ENCODE data around the gene TSPAN15. TPM values are rescaled to one million over a fixed set of nuclear protein-coding genes. Genes with fewer than 3 reads are reported as not detected.

The TSPAN15 gene
- total and polyA plus RNA-seq, 5 donors, result 5.3 to 11.5 (median 7.9) TPM

DNA sequence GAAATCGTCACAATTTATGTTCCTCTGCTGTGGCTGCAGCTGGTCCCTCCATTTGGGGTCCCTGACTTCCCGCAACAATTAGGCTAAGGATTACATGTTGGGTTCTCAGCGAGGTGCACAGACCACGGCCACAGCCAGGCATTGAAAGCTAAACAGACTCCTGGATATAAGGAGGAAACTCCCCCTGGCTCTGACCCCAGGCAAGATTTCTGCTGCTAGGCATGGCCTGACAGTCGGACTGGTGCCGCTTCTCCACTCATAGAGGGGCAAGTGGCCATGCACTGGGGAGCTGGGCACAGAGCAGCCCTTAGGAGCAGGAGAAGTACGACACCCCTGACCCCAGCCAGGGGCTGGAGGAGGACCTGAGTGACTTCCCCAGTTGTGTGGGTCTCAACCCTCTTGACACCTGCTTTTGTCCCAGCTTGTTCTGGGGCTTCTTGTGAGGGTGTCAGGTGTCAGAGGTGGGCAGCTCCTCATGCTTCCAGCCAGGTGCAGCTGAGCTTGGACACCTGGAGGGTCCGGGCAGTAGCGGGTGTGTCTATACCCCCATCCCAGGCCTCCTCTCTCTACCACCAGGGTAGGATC lies 38.3 kb downstream of the TSPAN15 start:
- H3K27me3 ChIP-seq (ENCODE audit: control insufficient read depth, insufficient read depth), result no peaks in the 10 kb centered on the region
- H3K4me3 ChIP-seq (ENCODE audit: low read length), result no peak overlapping the region
- peak in 1 of 3 donors; percentile 32 for DNase-seq
- no peak for ATAC-seq
- H3K4me1 ChIP-seq (ENCODE audit: control insufficient read depth, insufficient read depth, low read length), result peaks cover 3% of the 10 kb centered on the region
- H3K9me3 ChIP-seq (ENCODE audit: control insufficient read depth, low read length), result no peaks in the 10 kb centered on the region
- WGBS, result 98% methylated on average over 9 of the region's 9 CpGs
- no peak overlapping the region for H3K27ac ChIP-seq (ENCODE audit: low read length)
- intact Hi-C loops (cut with DNase I), result no loop called here

GRCh38 chr10:69490876-69491275 lies 39.6 kb downstream of the TSPAN15 start:
- DNase-seq, result peak in 1 of 3 donors; percentile 15
- intact Hi-C loops (cut with DNase I), result no loop called here
- WGBS, result 94% methylated on average over 10 of the region's 10 CpGs
- Histone ChIP-seq H3K4me3 (ENCODE audit: low read length) (no peak overlapping the region), H3K4me1 (ENCODE audit: control insufficient read depth, insufficient read depth, low read length) (peaks cover 3% of the 10 kb centered on the region), H3K27me3 (ENCODE audit: control insufficient read depth, insufficient read depth) (no peaks in the 10 kb centered on the region), H3K27ac (ENCODE audit: low read length) (no peak overlapping the region), H3K9me3 (ENCODE audit: control insufficient read depth, low read length) (no peaks in the 10 kb centered on the region)
- ATAC-seq, result no peak

- intact Hi-C loops (cut with DNase I), result no loop called here
- Histone ChIP-seq H3K27ac (ENCODE audit: low read length) (no peak overlapping the region), H3K4me3 (ENCODE audit: low read length) (no peak overlapping the region), H3K9me3 (ENCODE audit: control insufficient read depth, low read length) (no peaks in the 10 kb centered on the region), H3K27me3 (ENCODE audit: control insufficient read depth, insufficient read depth) (no peaks in the 10 kb centered on the region), H3K4me1 (ENCODE audit: control insufficient read depth, insufficient read depth, low read length) (peaks cover under 1% of the 10 kb centered on the region)
- DNase-seq, result peak in 1 of 3 donors; percentile 62
- ATAC-seq, result no peak
- WGBS, result 57% methylated on average over 4 of the region's 4 CpGs
Measured at GRCh38 chr10:69491611-69492010, 40.3 kb downstream of the TSPAN15 start.

DNA sequence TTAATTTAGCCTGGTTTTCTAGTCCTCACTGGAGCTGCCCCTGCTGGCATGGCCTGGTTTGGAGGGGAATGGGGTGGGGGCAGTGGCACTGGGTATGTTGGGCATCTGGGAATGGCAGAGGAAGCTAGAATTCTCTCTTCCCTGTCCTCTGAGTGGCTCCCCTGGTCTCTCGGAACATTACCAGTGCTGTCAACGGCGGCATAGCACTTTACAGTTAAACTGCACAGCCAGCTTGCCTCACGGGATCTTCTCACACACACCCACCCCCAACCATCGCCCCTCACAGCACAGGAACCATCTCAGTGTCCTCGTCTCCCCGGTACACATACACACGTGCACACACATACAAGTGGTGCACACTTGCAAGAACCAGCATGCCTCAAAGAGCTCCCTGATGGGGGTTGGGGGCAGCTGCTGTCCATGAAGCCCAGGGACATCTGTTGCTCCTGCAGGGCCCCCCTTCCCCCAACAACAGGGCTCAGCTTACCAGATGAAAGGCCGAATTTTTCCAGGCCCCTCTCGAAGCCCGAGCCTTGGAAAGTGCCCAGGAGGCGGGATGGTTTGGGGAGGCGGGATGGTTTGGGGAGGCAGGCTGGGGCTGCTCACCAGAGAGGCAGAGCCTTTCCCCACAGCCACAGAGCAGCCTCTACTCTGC lies 41.0 kb downstream of the TSPAN15 start:
- H3K9me3 ChIP-seq (ENCODE audit: control insufficient read depth, low read length), result no peaks in the 10 kb centered on the region
- H3K27ac ChIP-seq (ENCODE audit: low read length), result no peak overlapping the region
- H3K4me3 ChIP-seq (ENCODE audit: low read length), result no peak overlapping the region
- H3K4me1 ChIP-seq (ENCODE audit: control insufficient read depth, insufficient read depth, low read length), result no peaks in the 10 kb centered on the region
- DNase-seq, result no peak
- peak in 1 of 2 donors; percentile 8 for ATAC-seq
- WGBS, result 64% methylated on average over 13 of the region's 13 CpGs
- intact Hi-C loops (cut with DNase I), result no loop called here
- no peaks in the 10 kb centered on the region for H3K27me3 ChIP-seq (ENCODE audit: control insufficient read depth, insufficient read depth)

DNA sequence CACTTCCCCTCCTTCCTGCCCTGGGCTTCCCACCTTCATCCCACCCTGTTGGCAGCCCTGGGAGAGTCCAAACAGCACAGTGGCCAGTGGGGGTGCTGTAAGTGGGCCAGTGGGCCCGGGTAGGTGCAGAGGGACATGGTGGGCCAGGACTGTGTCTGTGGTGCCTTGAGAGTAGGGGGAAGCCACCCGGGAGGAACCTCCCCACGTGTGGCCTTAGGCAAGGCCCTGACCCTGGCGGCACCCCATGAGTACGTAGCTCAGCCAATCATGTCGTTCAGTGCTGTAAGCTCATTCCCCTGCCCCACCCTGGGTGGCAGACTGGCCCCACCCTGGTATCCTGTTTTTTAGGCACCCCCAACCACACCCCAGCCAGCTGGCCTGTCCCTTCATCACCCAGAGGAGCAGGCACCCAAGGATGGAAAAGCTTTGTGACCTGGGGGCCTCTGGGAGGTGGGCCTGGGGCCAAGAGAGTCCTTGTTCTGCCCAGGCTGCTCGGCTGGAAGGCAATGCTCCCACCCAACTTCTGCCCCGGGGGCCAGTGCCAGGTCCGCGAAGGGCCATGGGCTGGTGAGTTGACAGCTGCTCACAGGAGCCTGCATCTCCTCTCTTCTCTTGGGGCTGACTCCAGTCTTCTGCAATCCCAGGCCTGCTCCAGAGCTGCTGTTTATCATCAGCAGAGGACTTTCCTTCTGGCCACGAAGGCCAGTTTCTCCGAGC lies 41.6 kb downstream of the TSPAN15 start:
- no peaks in the 10 kb centered on the region for H3K9me3 ChIP-seq (ENCODE audit: control insufficient read depth, low read length)
- H3K27me3 ChIP-seq (ENCODE audit: control insufficient read depth, insufficient read depth), result no peaks in the 10 kb centered on the region
- H3K27ac ChIP-seq (ENCODE audit: low read length), result no peak overlapping the region
- H3K4me3 ChIP-seq (ENCODE audit: low read length), result no peak overlapping the region
- ATAC-seq (peak; percentile 17 to 21), DNase-seq (peak in 1 of 3 donors; percentile 48)
- WGBS, result 54% methylated on average over 12 of the region's 12 CpGs
- H3K4me1 ChIP-seq (ENCODE audit: control insufficient read depth, insufficient read depth, low read length), result no peaks in the 10 kb centered on the region
- intact Hi-C loops (cut with DNase I), result no loop called here

- intact Hi-C loops (cut with DNase I), result no loop called here
- 68% methylated on average over 30 of the region's 30 CpGs for WGBS
- DNase-seq, result peak; percentile 35 to 86 (median 85)
- Histone ChIP-seq H3K27me3 (ENCODE audit: control insufficient read depth, insufficient read depth) (no peaks in the 10 kb centered on the region), H3K4me1 (ENCODE audit: control insufficient read depth, insufficient read depth, low read length) (no peaks in the 10 kb centered on the region), H3K4me3 (ENCODE audit: low read length) (no peak overlapping the region), H3K27ac (ENCODE audit: low read length) (no peak overlapping the region), H3K9me3 (ENCODE audit: control insufficient read depth, low read length) (no peaks in the 10 kb centered on the region)
- peak; percentile 41 to 62 for ATAC-seq
Measured at GRCh38 chr10:69494626-69495558, 43.6 kb downstream of the TSPAN15 start.

GRCh38 chr10:69495666-69496065 lies 44.4 kb downstream of the TSPAN15 start:
- no peak for ATAC-seq
- Histone ChIP-seq H3K27ac (ENCODE audit: low read length) (no peak overlapping the region), H3K4me3 (ENCODE audit: low read length) (no peak overlapping the region), H3K9me3 (ENCODE audit: control insufficient read depth, low read length) (no peaks in the 10 kb centered on the region), H3K4me1 (ENCODE audit: control insufficient read depth, insufficient read depth, low read length) (no peaks in the 10 kb centered on the region), H3K27me3 (ENCODE audit: control insufficient read depth, insufficient read depth) (no peaks in the 10 kb centered on the region)
- WGBS, result 98% methylated on average over 3 of the region's 3 CpGs
- intact Hi-C loops (cut with DNase I), result no loop called here
- peak in 1 of 3 donors; percentile 31 for DNase-seq

- no peak overlapping the region for H3K4me3 ChIP-seq (ENCODE audit: low read length)
- no peaks in the 10 kb centered on the region for H3K4me1 ChIP-seq (ENCODE audit: control insufficient read depth, insufficient read depth, low read length)
- WGBS, result 78% methylated on average over 6 of the region's 6 CpGs
- ATAC-seq (no peak), DNase-seq (peak in 1 of 3 donors; percentile 5)
- intact Hi-C loops (cut with DNase I), result no loop called here
- no peak overlapping the region for H3K27ac ChIP-seq (ENCODE audit: low read length)
- H3K27me3 ChIP-seq (ENCODE audit: control insufficient read depth, insufficient read depth), result no peaks in the 10 kb centered on the region
- H3K9me3 ChIP-seq (ENCODE audit: control insufficient read depth, low read length), result no peaks in the 10 kb centered on the region
Measured at GRCh38 chr10:69496352-69497230, 45.3 kb downstream of the TSPAN15 start.

DNA sequence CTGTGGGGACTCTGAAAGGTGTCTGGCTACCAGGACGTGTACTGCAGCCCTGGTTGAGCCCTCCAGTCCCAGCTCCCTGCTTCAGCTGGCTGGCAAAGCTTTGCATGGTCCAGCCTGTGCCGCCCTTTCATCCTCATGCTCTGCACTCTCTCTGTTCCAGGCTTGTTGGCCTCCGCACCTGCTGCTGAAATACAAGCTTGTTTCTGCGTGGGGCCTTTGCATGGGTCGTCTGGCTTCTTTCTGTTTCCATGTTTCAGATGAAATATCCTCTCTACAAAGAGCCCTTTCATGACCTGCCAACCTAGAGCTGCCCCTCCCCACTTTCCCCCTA lies 45.9 kb downstream of the TSPAN15 start:
- H3K27ac ChIP-seq (ENCODE audit: low read length), result no peak overlapping the region
- ATAC-seq (no peak), DNase-seq (peak in 1 of 3 donors; percentile 8)
- no peak overlapping the region for H3K4me3 ChIP-seq (ENCODE audit: low read length)
- H3K27me3 ChIP-seq (ENCODE audit: control insufficient read depth, insufficient read depth), result no peaks in the 10 kb centered on the region
- no peaks in the 10 kb centered on the region for H3K9me3 ChIP-seq (ENCODE audit: control insufficient read depth, low read length)
- no peaks in the 10 kb centered on the region for H3K4me1 ChIP-seq (ENCODE audit: control insufficient read depth, insufficient read depth, low read length)
- 79% methylated on average over 5 of the region's 5 CpGs for WGBS
- intact Hi-C loops (cut with DNase I), result no loop called here

Data from right cardiac atrium (tissue), 5 donors.